KMS-11 (cell line): ENCODE results near the gene GREB1L.

Experiments used
- H2AFZ ChIP-seq: fragments of 200-600 bp; sonication (generic); 2 replicates; pipeline ENCODE4 v1.6.1; 2016; ENCODE audit warnings: antibody characterized with exemption, mixed run types, low read depth
- H3K27ac ChIP-seq: fragments of 200-600 bp; sonication (generic); 2 replicates; pipeline ENCODE4 v1.6.1; 2016; ENCODE audit warnings: mild to moderate bottlenecking, mixed run types
- H3K27me3 ChIP-seq: fragments of 200-600 bp; sonication (generic); 2 replicates; pipeline ENCODE4 v1.6.1; 2017; ENCODE audit warnings: mild to moderate bottlenecking, low read depth, mixed run types, moderate library complexity; ENCODE audit not compliant: insufficient read depth
- H3K36me3 ChIP-seq: fragments of 200-600 bp; sonication (generic); 2 replicates; pipeline ENCODE4 v1.6.1; 2017; ENCODE audit warnings: mild to moderate bottlenecking, mixed run types; ENCODE audit not compliant: insufficient read depth
- H3K4me1 ChIP-seq: fragments of 200-600 bp; sonication (generic); 2 replicates; pipeline ENCODE4 v1.6.1; 2016; ENCODE audit warnings: mild to moderate bottlenecking, low read depth, mixed run types; ENCODE audit not compliant: poor library complexity, severe bottlenecking
- H3K4me2 ChIP-seq: fragments of 200-600 bp; sonication (generic); 2 replicates; pipeline ENCODE4 v1.7.0; 2016; ENCODE audit warnings: mild to moderate bottlenecking, mixed run types
- H3K4me3 ChIP-seq: fragments of 200-600 bp; sonication (generic); IDR thresholded peaks from 2 replicates; pipeline ENCODE4 v1.6.1; 2017; ENCODE audit warnings: low read depth, low read length, mixed read lengths; ENCODE audit not compliant: insufficient read depth
- H3K79me2 ChIP-seq: fragments of 200-600 bp; sonication (generic); 2 replicates; pipeline ENCODE4 v1.6.1; 2016; ENCODE audit warnings: low read depth, mixed run types; ENCODE audit not compliant: insufficient read depth
- H3K9ac ChIP-seq: fragments of 200-600 bp; sonication (generic); 2 replicates; pipeline ENCODE4 v1.6.1; 2016; ENCODE audit warnings: mild to moderate bottlenecking, mixed run types
- H4K20me1 ChIP-seq: fragments of 200-600 bp; sonication (generic); 2 replicates; pipeline ENCODE4 v1.6.1; 2016; ENCODE audit warnings: mild to moderate bottlenecking, mixed run types; ENCODE audit not compliant: insufficient read depth
- CTCF ChIP-seq: fragments of 200-600 bp; sonication (generic); conservative IDR thresholded peaks from 2 replicates; pipeline ENCODE4 v1.6.1; 2017; ENCODE audit warnings: low read depth, mild to moderate bottlenecking, antibody characterized with exemption, low read length, moderate library complexity, mixed read lengths

The GREB1L gene

GRCh38 chr18:21402272-21402671 lies 160.2 kb downstream of the GREB1L start:
- Histone ChIP-seq H4K20me1 (no peaks in the 10 kb centered on the region), H3K36me3 (no peaks in the 10 kb centered on the region), H3K27me3 (no peaks in the 10 kb centered on the region), H3K27ac (no peak overlapping the region), H3K9ac (no peak overlapping the region), H2AFZ (no peak overlapping the region), H3K79me2 (no peaks in the 10 kb centered on the region), H3K4me2 (no peak overlapping the region), H3K4me1 (no peaks in the 10 kb centered on the region), H3K4me3 (no peak overlapping the region)
- TF ChIP-seq CTCF = no peak

- H3K9ac ChIP-seq = no peak overlapping the region
- no peak for TF ChIP-seq CTCF
- H3K27ac ChIP-seq = no peak overlapping the region
- H3K79me2 ChIP-seq = no peaks in the 10 kb centered on the region
- H3K27me3 ChIP-seq = no peaks in the 10 kb centered on the region
- no peak overlapping the region for H3K4me2 ChIP-seq
- H3K36me3 ChIP-seq = no peaks in the 10 kb centered on the region
- H4K20me1 ChIP-seq = no peaks in the 10 kb centered on the region
- H3K4me3 ChIP-seq = no peak overlapping the region
- H3K4me1 ChIP-seq = no peaks in the 10 kb centered on the region
- H2AFZ ChIP-seq = no peak overlapping the region
These were observed 162.4 kb downstream of the GREB1L start for GRCh38 chr18:21404426-21404825.

- no peak overlapping the region for H3K4me2 ChIP-seq
These were observed 164.1 kb downstream of the GREB1L start for GRCh38 chr18:21406116-21406515.

GRCh38 chr18:21408681-21409080 lies 166.6 kb downstream of the GREB1L start:
- Histone ChIP-seq H3K27me3 (no peaks in the 10 kb centered on the region), H3K36me3 (no peaks in the 10 kb centered on the region), H3K4me1 (no peaks in the 10 kb centered on the region), H3K9ac (no peak overlapping the region), H2AFZ (no peak overlapping the region), H3K4me3 (no peak overlapping the region), H4K20me1 (no peaks in the 10 kb centered on the region), H3K4me2 (no peak overlapping the region), H3K79me2 (no peaks in the 10 kb centered on the region), H3K27ac (no peak overlapping the region)
- TF ChIP-seq CTCF = no peak

More at GRCh38 chr18:21406116-21406515, 164.1 kb downstream of the GREB1L start:
- no peaks in the 10 kb centered on the region for H3K27me3 ChIP-seq
- H3K9ac ChIP-seq = no peak overlapping the region
- no peaks in the 10 kb centered on the region for H3K36me3 ChIP-seq
- no peak overlapping the region for H2AFZ ChIP-seq
- no peaks in the 10 kb centered on the region for H4K20me1 ChIP-seq
- H3K4me3 ChIP-seq = no peak overlapping the region
- no peaks in the 10 kb centered on the region for H3K4me1 ChIP-seq
- H3K79me2 ChIP-seq = no peaks in the 10 kb centered on the region
- H3K27ac ChIP-seq = no peak overlapping the region
- TF ChIP-seq CTCF = no peak
